KG1 (cell line): ENCODE data around the gene POU2F2.
"Not testable (repeated sequence)": the region's sequence is repeated elsewhere in the genome, so short reads cannot be mapped to it uniquely, and the experiment has no call there.

Experiments
- DNase-seq: peaks from one replicate; lab custom pipeline; 2025; lab: John Stamatoyannopoulos, UW

The POU2F2 gene

GRCh38 chr19:42059196-42059595 lies 73.0 kb downstream of the POU2F2 start:
- DNase-seq: no peak

GRCh38 chr19:42057846-42058245 lies 74.4 kb downstream of the POU2F2 start:
- no peak for DNase-seq

- DNase-seq: no peak
Measured at GRCh38 chr19:42054205-42054604, 78.0 kb downstream of the POU2F2 start.

- DNase-seq: no peak
Measured at GRCh38 chr19:42053037-42053935, 79.0 kb downstream of the POU2F2 start.

GRCh38 chr19:42052241-42052863 lies 79.9 kb downstream of the POU2F2 start:
- no peak for DNase-seq

- DNase-seq: no peak
Measured at GRCh38 chr19:42051166-42052115, 80.8 kb downstream of the POU2F2 start.

GRCh38 chr19:42048992-42049391 lies 83.3 kb downstream of the POU2F2 start:
- DNase-seq: no peak

GRCh38 chr19:42045575-42045974 lies 86.7 kb downstream of the POU2F2 start:
- no peak for DNase-seq

- DNase-seq: no peak
Measured at GRCh38 chr19:42042455-42043170, 89.6 kb downstream of the POU2F2 start.

GRCh38 chr19:42040491-42040890 lies 91.8 kb downstream of the POU2F2 start:
- not testable (repeated sequence) for DNase-seq

GRCh38 chr19:42040031-42040430 lies 92.2 kb downstream of the POU2F2 start:
- no peak for DNase-seq

GRCh38 chr19:42038666-42039065 lies 93.6 kb downstream of the POU2F2 start:
- DNase-seq: no peak

GRCh38 chr19:42037649-42038048 lies 94.6 kb downstream of the POU2F2 start:
- DNase-seq: no peak
